Measurements from ENCODE around the gene ZBTB16.

GRCh38 chr11:114265122-114265878 lies 205.8 kb downstream of the ZBTB16 start:
- TF ChIP-seq POLR2A (IDR thresholded peaks at IDR 0.05) = no peak
- peak in 1 of 4 donors; percentile 22 for TF ChIP-seq POLR2AphosphoS5 (IDR thresholded peaks at IDR 0.05)
- no peak for TF ChIP-seq CTCF (IDR thresholded peaks at IDR 0.05)

Data from sigmoid colon (tissue), 4 donors.